ENCODE data around the gene MTMR2.

MTMR2 gene

DNA sequence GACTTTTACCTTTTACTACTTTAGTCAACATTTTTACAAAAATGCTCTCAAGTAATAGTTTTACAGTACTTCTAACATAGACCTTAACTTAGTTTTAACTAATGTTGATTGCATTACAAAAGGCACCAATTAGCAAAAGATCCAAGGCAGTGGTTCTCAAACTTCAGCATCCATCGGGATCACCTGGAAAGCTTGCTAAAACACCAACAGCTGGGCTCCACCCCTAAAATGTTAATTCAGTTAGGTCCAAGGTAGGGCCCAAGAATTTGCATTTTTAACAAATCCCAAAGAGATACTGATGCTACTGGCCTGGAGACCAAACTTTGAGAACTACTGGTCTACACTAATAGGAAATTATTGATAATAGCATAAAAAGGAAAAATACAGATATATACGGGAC, 5.9 kb downstream of the MTMR2 start:
- no peak for DNase-seq (ENCODE audit: low spot score)

DNA sequence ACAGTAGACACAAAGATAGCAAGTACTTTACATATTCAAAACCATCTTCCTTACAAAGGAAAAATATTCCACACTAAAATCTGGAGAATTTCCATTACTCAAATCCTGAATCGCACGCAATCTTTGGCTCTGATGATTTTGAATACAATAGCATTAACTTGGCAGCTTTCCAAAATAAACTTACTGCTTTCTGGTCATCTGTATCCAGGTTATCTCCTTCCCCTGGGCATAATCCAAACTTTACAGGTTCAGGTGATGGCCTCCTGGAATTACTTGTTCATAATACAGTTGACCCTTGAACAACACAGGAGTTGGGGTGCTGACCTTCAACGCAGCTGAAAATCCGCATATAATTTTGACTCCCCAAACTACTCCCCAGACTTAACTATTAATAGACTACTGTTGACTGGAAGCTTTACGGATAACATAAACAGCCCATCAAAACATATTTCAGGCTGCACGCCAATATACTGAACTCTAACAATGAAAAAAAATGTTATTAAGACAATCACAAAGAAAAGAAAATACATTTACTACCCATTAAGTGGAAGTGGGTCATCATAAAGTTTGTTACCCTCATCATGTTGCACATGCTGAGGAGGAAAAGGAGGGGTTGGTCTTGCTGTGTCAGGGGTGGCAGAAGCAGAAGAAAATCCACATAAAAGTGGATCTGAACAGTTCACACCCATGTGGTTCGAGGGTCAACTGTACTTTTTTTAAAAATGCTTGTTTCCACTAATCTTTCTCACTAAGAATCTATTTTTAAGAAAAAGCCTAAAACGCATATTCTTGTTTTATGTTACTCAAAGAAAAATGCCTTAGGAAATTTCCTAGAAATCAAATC, 6.5 kb downstream of the MTMR2 start:
- no peak for DNase-seq (ENCODE audit: low spot score)

DNA sequence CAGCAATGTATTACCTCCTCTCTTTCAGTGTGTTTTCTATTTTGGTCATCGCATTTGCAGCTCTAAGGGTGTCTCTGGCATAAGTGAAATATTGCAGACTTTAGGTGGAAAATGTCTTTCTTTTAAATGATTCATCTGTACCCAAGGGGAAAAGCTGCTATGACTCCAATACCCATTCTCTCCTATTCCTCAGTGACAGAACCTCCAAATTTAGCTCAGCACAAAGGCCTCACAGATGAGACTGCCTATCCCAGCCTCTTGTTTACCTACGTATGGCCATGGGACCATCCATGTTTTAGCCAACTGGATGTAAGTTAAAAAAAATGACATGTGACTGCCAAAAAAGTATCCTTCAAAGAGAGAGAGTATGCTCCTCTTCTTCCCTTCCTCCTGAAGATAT, 7.9 kb downstream of the MTMR2 start:
- DNase-seq (ENCODE audit: low spot score): no peak

DNA sequence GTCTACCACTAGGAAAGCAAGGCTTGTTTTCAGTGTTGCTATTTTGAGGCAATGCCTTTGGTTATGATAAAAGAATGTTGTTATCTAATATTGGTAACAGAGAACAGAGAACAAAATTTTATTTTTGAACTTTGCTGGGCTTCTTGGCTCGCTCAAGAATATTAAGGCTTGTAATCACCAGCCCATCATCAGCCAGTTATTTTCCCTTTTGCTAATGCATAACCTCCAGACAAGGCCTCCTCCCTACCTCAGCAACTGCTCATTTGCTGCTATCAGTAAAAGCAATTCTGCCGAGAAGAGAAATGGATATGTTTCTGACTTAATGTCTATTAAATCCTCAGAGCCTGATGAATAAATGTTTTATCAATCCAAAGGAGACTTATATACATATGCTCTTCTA, 8.9 kb downstream of the MTMR2 start:
- no peak for DNase-seq (ENCODE audit: low spot score)

DNA sequence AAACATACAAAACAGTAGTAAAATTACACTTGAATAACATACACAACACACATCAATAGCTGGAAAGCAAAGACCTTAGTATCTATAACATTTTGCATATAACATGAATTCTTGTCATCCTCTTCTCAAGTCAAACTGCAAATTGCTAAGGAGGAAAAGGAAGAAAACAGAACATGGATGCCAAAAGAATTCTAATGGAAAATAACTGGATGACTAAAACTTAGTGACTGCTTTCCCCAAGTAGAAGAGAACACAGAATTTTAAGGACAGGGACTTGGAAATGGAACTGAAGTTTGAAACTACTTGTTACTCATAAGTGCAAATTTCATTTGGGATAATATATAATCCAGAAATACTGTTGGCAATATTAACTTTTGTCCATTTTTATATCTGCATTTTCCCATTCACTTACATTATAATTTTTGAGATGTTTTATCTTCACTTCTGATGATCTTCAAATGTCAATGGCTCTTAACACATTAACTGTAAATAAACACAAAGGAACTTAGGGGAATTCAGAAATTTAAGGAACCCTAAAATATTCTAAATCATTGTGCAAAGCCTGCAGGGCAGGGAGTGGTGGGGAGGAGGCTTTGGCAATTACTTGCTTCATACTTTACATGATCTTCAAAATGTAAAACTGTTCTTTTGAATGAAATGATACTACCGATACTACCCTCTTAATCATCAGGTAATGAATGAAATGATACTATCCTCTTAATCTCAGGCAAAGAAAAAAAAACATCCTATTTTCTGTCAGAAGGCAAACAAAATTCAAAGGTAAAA, 9.9 kb downstream of the MTMR2 start:
- DNase-seq (ENCODE audit: low spot score): no peak

DNA sequence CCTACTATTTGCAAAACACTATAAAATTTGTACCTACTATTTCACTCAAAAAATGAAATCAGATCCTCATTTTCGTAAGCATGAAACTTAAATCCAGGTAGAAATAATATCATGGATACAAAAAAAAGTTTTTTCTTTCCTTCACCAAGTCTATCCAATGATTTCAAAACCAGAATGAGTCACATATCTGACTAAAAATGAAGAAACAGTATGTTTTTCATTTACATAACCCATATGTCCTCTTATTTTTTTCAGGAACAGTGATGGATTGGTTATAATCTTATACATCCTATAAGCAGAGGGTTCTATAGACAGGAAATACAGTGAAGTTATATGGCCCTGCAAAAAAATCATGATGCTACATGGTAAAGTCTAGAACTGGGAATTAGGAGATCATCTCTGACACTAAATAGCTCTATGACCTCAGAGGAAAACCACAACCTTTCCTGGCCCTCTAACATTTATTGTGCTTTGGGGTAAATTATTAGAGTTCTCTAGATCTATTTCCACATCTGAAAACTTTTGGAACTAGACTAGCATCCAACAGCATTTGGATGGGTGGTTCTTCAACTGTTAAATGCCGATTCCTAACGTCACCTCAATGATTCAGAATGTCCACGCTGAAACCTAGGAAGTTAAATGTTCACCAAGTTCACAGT, 10.9 kb downstream of the MTMR2 start:
- DNase-seq (ENCODE audit: low spot score): no peak

DNA sequence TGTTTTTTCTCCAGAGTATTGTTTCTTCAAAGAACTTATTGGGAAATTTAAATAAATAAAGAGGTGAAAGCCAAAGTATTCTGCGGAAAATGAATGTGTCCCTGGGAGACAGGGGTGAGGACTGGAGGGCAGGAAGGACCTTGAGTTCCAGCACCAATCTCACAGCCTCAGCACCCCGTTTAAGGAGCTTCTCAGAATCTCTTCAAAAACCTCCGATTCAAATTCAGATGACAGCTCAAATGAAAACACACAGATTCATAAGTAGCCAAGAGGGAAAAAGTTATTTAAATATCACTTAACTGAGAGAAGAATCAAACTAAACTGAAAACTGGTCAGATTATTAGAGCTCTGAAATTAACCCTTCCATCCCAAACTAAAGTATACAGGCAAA, 12.5 kb downstream of the MTMR2 start:
- no peak for DNase-seq (ENCODE audit: low spot score)

DNA sequence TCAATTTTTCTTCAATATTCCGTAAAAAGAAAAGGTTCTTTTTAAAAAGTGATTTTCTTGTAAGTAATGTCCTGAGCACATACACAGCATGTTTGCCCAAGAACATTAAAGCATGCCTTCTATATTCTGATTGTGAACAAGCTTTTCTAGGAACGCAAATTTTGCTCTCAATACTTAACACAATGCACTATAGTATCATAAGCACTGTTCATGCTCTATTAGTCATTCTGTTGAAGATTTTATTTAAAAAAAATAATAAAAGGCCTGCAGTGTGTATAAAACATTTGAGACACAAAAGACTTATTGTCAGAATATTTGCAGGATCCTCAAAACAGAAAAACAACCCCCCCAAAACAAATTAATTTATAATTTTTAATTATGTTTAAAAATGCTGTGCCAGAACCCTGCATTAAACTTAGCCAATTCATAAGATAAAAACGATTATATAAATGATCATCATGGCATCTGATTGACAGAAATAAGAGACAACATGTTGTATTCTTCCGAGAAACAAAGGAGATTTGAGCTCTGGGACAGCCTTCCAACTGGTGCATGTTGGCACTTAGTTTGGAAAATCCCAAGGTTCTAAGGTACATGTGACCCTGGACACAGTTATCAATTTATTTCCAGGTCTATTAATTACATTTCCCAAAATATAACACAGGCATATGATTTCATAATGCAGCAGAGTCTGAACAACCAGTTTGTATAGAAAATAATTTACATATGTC, 13.1 kb downstream of the MTMR2 start:
- no peak for DNase-seq (ENCODE audit: low spot score)

DNA sequence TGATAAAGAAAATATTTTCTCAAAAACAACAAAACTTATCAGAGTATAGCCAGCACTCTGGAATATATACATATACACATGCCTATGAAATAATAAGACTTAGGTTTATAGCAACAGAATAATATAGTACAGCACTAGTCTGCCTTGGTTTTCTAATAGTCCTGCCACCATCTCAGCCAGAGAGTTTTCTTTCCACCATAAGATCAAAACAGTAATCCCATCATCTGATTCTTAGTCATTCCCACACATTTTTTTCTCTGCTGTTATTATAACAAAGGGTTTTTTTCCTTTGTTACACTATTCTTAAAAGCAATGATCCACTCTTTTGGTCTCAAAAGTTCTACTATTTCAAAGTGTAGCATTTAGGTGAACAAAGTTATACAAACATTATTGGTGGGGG, 15.1 kb downstream of the MTMR2 start:
- no peak for DNase-seq (ENCODE audit: low spot score)

DNA sequence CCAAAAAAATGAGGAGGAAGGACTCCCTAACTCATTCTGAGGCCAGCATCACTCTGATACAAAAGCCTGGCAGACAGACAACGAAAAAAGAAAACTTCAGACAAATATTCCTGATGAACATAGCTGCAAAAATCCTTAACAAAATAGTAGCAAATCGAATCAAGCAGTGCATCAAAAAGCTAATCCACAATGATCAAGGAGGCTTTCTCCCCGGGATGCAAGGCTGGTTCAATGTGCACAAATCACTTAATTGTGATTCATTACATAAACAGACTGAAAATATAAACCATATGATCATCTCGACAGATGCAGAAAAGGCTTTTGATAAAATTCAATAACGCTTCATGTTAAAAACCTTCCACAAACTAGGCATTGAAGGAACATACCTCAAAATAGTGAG, 16.4 kb downstream of the MTMR2 start:
- DNase-seq (ENCODE audit: low spot score): no peak

DNA sequence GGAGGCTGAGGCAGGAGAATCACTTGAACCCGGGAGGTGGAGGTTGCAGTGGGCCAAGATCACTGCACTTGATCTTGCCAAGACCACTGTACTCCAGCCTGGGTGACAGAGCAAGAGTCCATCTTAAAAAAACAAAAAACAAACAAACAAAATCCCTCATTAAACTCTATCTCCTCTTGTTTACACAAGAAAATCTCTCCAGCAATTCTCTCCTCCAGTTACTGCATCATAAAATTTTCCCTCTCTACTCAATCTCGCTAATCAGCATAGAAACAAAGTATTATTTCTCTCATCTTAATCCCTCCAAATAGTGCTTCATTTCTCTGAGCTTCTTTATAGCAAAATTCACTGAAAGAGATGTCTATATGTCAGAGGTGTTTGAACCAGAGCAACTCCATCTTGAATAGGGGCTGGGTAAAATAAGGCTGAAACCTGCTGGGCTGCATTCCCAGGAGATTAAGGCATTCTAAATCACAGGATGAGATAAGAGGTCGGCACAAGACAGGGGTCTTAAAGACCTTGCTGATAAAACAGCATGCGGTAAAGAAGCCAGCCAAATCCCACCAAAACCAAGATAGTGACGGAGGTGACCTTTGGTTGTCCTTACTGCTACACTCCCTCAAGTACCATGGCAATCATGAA, 19.8 kb downstream of the MTMR2 start:
- no peak for DNase-seq (ENCODE audit: low spot score)

DNA sequence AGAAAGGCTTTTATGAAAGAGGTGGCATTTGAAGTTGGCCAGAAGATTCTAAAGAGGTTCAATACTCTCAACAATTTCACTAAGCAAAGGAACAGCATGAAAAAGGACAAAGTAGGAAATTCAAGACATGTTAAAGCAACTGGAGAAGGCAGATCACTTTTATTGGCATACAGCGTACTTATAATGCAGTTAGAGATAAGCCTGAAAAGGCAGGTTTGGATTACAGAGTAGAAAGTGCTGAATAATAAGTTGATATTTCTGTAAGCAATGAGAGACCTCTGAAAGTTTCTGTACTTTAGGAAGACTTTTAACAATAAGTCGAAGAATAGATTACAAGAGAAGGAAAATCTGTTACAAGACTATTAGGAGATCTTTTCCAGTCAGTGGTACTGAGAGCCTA, 25.1 kb downstream of the MTMR2 start:
- DNase-seq (ENCODE audit: low spot score): no peak

DNA sequence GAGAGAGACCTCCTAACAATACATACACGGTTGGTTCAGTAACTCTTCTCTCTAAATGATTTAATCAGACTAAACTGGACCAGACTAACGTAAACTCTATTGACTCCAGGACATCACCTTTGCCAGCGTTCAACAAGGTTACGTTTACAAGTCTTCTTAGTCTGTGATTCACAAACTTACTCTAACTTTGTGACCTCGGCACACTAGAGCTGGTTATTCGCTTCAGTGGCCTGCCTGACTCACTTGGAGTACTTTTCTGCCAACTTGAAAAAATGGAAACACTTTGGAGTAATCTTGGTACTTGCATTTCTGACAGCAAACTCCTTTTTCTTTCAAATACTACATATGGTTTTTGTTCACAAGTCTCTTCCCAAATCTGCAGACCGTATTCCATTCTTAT, 26.2 kb downstream of the MTMR2 start:
- no peak for DNase-seq (ENCODE audit: low spot score)

DNA sequence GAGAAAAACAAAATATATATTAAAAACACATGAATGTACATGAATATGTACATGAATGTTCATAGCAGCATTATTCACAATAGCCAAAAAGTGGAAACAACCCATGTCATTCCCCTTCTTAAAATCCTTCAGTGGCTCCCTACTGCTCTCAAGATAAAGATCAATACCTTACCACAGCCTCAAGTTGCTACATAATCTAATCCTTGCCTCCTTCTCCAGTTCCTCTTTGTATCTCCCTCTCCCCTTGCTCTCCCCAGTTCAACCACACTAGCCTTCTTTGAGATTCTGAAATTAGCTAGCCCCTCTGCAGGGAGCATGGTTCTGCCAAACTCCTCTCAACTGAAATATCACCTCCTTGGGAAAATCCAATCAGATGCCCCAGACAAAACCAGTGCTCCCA, 28.1 kb downstream of the MTMR2 start:
- no peak for DNase-seq (ENCODE audit: low spot score)

DNA sequence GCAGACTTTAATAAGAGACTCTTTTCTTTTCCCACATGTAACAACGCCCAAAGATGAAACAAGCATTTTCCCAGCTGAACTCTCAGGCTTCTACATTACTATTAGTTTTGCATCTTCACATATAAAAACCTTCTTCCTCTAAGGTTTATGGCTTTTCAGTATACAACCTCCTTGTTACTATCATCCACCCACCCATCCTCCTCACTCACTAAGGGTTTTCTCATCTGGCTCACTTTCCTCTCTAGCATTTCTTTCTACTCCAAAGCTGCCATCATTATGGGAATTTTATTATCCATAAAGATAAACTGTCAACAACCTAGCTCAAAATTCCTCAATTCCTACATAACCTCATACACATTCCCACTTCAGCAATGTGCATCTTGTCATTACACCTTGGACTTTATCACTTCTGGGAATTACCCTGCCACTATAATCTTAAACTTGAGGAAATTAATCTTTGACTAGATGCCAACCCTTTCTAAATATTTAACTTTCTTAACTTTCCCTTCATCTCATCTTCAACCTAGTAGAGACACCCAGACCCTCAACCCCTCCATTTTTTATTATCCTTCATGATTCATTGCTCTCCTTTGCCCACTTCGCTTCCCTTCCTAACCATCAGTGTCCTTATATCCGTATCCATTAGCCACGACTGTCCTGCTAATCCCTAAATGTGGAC, 30.9 kb downstream of the MTMR2 start:
- no peak for DNase-seq (ENCODE audit: low spot score)

DNA sequence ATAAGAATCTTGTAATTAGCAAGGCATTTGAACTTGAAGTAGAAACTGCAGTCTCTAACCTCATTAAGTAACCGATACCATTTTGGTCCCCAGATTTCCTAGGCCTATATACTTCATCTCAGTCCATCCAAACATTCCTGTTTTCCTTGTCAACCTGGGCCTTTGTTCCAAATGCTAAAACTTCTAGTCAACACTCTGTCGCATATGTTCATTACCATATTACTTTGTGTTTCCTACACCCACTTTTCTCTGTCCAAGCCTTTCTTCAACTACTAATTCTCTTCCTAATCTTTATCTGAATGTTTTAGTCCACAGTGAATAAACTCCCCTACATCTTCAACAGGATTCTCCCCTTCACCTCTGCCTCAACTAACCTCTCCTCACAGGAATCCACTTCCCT, 31.4 kb downstream of the MTMR2 start:
- DNase-seq (ENCODE audit: low spot score): no peak

DNA sequence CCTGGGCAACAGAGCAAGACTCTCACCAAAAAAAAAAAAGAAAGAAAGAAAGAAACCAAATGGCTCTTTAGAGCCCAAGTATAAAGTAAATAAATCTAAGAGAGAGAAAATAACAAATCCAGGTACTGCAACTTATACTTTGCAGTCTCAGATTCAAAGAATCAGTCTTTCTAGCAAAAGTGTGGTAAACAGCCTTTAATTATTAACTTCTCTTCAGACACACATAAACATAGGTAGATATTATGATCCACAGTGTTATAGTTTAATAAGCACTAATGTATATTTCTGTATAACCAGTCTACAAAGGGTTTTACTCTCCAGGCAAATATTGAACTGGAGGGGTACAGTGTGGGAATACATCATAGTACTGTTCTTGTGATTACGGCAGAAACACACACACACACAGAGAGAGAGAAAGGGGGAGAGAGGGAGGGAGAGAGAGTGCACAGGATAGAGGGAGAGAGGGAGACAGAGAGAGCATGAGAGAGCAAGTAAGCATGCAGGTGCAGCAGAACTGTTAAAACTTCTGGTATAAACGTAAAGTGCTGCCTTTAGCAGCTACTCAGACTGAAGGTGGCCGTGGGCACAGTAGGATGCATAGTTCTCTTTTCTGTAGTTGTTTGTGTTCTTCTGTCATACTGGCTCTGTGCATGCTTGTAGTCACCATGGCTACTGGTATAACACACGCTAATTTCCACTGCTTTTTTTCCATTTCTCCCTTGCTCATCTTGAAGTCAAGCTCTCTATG, 32.3 kb downstream of the MTMR2 start:
- DNase-seq (ENCODE audit: low spot score): no peak

DNA sequence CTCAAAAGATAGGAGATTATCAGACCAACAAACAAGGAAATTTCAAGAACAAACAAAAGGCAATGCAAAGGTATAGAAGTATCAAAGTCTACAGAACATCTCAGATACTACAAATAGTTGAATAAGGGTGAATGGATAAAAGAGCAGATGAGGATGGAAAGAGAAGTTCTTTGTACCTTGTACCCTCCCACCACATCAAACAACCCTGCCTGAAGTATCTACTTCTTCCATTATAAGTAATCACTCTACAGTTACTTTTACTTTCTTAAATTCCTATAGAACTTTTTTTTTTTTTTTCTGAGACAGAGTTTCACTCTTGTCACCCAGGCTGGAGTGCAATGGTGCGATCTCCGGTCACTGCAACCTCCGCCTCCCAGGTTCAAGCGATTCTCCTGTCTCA, 35.1 kb downstream of the MTMR2 start:
- DNase-seq (ENCODE audit: low spot score): no peak

DNA sequence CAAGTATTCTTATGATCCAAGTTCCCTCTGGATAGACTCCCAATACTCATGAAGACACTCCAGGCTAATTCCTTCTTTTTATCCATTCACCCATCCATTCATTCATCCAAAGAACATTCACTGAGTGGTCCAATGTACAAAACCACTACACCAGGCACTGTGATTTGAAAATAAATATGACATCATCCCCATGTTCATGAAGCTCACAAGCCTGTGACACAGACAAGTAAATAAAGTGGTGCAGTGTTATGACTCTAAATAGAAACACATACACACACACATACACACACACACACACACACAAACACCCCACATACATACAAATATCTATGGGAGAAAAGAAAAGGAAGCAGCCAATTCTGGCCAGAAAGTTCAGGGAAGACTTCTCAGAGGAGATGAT, 35.5 kb downstream of the MTMR2 start:
- no peak for DNase-seq (ENCODE audit: low spot score)

DNA sequence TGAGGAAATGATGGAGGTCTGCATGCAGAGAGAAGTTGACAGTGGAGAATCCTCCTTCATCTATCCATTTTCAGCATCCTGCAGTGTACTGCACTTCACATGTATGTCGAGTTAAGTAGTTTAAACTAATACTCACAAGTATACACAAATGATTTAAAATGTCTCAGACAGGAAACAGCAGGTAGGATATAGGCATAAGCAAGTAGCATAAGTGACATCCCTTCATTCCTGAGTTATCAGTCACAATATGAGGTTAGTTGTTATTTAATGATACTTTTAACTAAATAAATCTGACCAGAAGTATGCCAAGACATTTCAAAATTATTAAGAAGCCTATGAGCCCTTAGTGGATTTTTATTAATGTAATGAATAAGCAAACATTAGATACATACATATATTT, 37.4 kb downstream of the MTMR2 start:
- DNase-seq (ENCODE audit: low spot score): no peak

DNA sequence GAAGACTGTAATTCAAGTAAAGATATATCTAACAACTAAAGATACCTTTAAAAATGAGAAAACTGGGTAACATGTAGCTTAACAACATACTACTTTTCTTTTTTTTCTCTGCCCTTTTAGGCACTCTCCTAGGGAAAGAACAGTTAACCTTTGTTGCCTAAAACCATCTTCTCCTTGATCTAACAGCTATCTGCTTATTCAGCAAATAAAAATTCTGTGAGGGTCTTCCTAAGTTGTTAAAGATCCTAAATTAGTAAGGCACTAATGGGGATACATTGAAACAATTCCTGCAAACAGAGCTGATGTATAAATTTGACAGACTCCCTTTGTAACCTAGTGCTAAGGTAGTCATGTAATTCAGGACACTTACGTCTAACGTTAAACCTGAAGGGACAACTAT, 39.1 kb downstream of the MTMR2 start:
- no peak for DNase-seq (ENCODE audit: low spot score)
